Activated CD4-positive, alpha-beta T cell treated with anti-CD3 and anti-CD28 coated beads, Interleukin-2, Interleukin-6, amounts not matched to agents 100 ng/mL and 50 ng/mL, durations not matched to agents 16 hours and 8 hours (primary cell): Measurements from ENCODE around the gene TMOD1.

ENCODE experiments used
- DNase-seq: peaks from one replicate; pipeline ENCODE4 v3.0.0-alpha.2; 2020

The TMOD1 gene

DNA sequence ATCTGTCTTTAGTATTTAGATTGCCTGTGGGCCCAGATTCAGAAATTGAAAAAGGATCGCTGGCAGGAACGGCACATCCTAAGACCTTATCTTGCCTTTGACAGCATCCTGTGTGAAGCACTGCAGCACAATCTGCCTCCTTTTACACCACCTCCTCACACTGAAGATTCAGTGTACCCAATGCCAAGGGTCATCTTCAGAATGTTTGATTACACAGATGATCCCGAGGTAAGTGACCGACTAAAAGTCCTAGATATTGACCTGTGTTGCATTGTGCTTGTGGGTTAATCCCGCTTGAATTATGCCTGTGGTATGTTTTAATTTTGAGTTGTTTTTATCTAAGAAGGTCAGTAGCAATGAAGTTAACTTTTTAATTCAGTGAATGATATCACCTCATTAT, 146.5 kb downstream of the TMOD1 start:
- no peak for DNase-seq
